ACHN (cell line): ENCODE data around the gene SCGB1C2.
"Not testable (repeated sequence)": the region's sequence is repeated elsewhere in the genome, so short reads cannot be mapped to it uniquely, and the experiment has no call there.

Source experiments
- DNase-seq: peaks from one replicate; pipeline ENCODE4 v3.0.0-alpha.2; 2015
- in situ Hi-C: cut with HindIII; loops from 2 replicates; pipeline ENCODE4 v1.10.0; 2017; ENCODE audit warnings: low sequenced_read_pairs, low pct_ligation_motif_present, low pct_unique_long_range_greater_than_20kb

Gene SCGB1C2

GRCh38 chr17:164303-165235, 27.2 kb downstream of the SCGB1C2 start:
- in situ Hi-C loops: no loop called here

GRCh38 chr17:165939-166338, 28.6 kb downstream of the SCGB1C2 start:
- DNase-seq: no peak

More at GRCh38 chr17:164303-165235, 27.2 kb downstream of the SCGB1C2 start:
- peak; percentile 66 for DNase-seq

GRCh38 chr17:168614-169013, 31.2 kb downstream of the SCGB1C2 start:
- DNase-seq, in situ Hi-C loops: not testable (repeated sequence)

More at GRCh38 chr17:165939-166338, 28.6 kb downstream of the SCGB1C2 start:
- in situ Hi-C loops: no loop called here

- in situ Hi-C loops: no loop called here
- no peak for DNase-seq
These were observed 32.8 kb downstream of the SCGB1C2 start for GRCh38 chr17:170130-170670.

- in situ Hi-C loops: no loop called here
- no peak for DNase-seq
These were observed 34.5 kb downstream of the SCGB1C2 start for GRCh38 chr17:171871-172270.

- in situ Hi-C loops: no loop called here
- no peak for DNase-seq
These were observed 35.0 kb downstream of the SCGB1C2 start for GRCh38 chr17:172401-172800.

- in situ Hi-C loops: no loop called here
- DNase-seq: no peak
These were observed 36.0 kb downstream of the SCGB1C2 start for GRCh38 chr17:173166-173911.

GRCh38 chr17:177155-177554, 39.8 kb downstream of the SCGB1C2 start:
- DNase-seq: no peak
- in situ Hi-C loops: no loop called here

GRCh38 chr17:177762-178161, 40.4 kb downstream of the SCGB1C2 start:
- DNase-seq: no peak
- in situ Hi-C loops: no loop called here

GRCh38 chr17:178292-179065, 41.1 kb downstream of the SCGB1C2 start:
- in situ Hi-C loops: no loop called here
- no peak for DNase-seq

- in situ Hi-C loops: no loop called here
- DNase-seq: no peak
These were observed 41.7 kb downstream of the SCGB1C2 start for GRCh38 chr17:179066-179432.

- in situ Hi-C loops: no loop called here
- no peak for DNase-seq
These were observed 42.5 kb downstream of the SCGB1C2 start for GRCh38 chr17:179781-180380.

GRCh38 chr17:180381-181244, 43.2 kb downstream of the SCGB1C2 start:
- DNase-seq: no peak
- in situ Hi-C loops: no loop called here

GRCh38 chr17:181245-182049, 44.1 kb downstream of the SCGB1C2 start, which contains the start of gene DOC2B:
DOC2B (minus strand) TSS chr17:181650; CDS start chr17:181479, 171 bp downstream.
- peak; percentile 27 for DNase-seq
- in situ Hi-C loops: no loop called here

- in situ Hi-C loops: no loop called here
These were observed 44.8 kb downstream of the SCGB1C2 start for GRCh38 chr17:182050-182751.

GRCh38 chr17:183021-183420, 45.7 kb downstream of the SCGB1C2 start:
- no peak for DNase-seq
- in situ Hi-C loops: no loop called here

More at GRCh38 chr17:182050-182751, 44.8 kb downstream of the SCGB1C2 start:
- no peak for DNase-seq
